ENCODE measurements around the gene AATK.

- TF ChIP-seq POLR2A (IDR thresholded peaks at IDR 0.05; ENCODE audit: borderline replicate concordance, extremely low read depth, insufficient read depth, insufficient read length) (no peak), CTCF (IDR thresholded peaks at IDR 0.05 in 2 of 3, conservative IDR thresholded peaks at IDR 0.05 in 1 of 3; ENCODE audit: borderline replicate concordance in 1 of 3, insufficient read depth in 1 of 3, low read depth in 2 of 3, low read length in 2 of 3) (no peak), ZNF274 (IDR thresholded peaks at IDR 0.05; ENCODE audit: low read depth, low read length) (no peak), MAX (IDR thresholded peaks at IDR 0.05) (no peak), ZFX (IDR thresholded peaks at IDR 0.05) (no peak), SRF (IDR thresholded peaks at IDR 0.05; ENCODE audit: low read depth) (no peak), EZH2phosphoT487 (IDR thresholded peaks at IDR 0.05; ENCODE audit: borderline replicate concordance) (no peak), POLR2AphosphoS5 (IDR thresholded peaks at IDR 0.05; ENCODE audit: low read depth, low read length) (no peak), EZH2 (IDR thresholded peaks at IDR 0.05) (no peak), YY1 (IDR thresholded peaks at IDR 0.05; ENCODE audit: extremely low read depth, insufficient replicate concordance, low read depth, low read length) (no peak), EGR1 (IDR thresholded peaks at IDR 0.05; ENCODE audit: low read depth) (no peak), ELF1 (IDR thresholded peaks at IDR 0.05; ENCODE audit: borderline replicate concordance, low read depth) (no peak)
- TF ChIP-seq, protein P1, sequence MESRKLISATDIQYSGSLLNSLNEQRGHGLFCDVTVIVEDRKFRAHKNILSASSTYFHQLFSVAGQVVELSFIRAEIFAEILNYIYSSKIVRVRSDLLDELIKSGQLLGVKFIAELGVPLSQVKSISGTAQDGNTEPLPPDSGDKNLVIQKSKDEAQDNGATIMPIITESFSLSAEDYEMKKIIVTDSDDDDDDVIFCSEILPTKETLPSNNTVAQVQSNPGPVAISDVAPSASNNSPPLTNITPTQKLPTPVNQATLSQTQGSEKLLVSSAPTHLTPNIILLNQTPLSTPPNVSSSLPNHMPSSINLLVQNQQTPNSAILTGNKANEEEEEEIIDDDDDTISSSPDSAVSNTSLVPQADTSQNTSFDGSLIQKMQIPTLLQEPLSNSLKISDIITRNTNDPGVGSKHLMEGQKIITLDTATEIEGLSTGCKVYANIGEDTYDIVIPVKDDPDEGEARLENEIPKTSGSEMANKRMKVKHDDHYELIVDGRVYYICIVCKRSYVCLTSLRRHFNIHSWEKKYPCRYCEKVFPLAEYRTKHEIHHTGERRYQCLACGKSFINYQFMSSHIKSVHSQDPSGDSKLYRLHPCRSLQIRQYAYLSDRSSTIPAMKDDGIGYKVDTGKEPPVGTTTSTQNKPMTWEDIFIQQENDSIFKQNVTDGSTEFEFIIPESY (IDR thresholded peaks at IDR 0.05; ENCODE audit: extremely low read depth, insufficient replicate concordance, low read length) = no peak
Measured at GRCh38 chr17:81199482-81199830, 33.4 kb upstream of the AATK start.

Measured in HCT116 (cell line).